HG03159 (cell line): Measurements from ENCODE around the gene SLC5A11.
"Not testable (repeated sequence)": the region's sequence is repeated elsewhere in the genome, so short reads cannot be mapped to it uniquely, and the experiment has no call there.

ENCODE experiments used
- ATAC-seq: cut with Tn5 transposase; IDR thresholded peaks from one replicate; pipeline ENCODE4 v1.9.1; 2021; ENCODE audit warnings: mild to moderate bottlenecking, moderate library complexity; ENCODE audit not compliant: unreplicated experiment

SLC5A11 gene

DNA sequence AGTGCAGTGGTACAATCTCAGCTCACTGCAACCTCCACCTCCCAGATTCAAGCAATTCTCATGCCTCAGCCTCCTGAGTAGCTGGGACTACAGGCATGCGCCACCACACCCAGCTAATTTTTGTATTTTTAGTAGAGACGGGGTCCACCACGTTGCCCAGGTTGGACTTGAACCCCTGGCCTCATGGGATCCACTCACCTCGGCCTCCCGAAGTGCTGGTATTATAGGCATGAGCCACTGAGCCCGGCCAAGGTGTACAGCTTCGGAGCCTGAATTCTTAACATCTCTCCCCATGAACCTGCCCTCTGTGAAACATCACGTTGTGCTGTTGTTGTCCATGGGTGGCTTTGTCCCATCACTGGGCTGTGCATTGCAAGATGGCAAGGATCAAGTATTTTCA, 11.1 kb downstream of the SLC5A11 start:
- ATAC-seq, result not testable (repeated sequence)

DNA sequence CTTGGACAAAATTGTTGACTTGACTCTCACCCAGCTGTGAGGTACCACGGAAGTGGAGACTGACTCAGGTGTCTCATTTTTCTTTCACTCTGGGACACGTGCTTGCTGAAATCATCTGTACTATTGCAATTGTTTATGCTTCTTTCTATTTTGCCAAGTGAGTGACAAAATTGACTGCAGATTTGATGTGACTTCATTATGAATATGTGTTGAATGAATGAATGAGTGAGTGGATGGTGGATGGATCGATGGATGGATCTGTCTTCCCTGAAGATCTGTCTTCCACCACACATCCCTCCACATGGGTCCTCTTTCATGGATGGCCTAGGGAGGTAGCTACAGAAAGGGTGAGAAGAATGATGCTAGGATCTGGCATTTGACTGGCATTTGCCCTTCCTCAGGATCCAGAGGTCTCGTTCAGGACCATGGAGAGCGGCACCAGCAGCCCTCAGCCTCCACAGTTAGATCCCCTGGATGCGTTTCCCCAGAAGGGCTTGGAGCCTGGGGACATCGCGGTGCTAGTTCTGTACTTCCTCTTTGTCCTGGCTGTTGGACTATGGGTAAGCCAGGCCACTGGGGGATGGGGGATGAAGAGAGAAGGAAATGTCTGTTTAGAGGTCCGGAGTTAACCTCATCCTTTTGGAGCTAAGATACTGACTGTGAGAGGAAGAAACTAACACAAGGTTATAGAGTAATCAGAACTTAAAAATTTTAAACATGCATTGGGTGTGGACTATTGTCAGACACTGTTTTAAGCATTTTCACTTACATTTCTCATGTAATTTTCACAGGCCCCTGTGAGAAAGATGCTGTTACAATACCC, 12.7 kb downstream of the SLC5A11 start:
- no peak for ATAC-seq

DNA sequence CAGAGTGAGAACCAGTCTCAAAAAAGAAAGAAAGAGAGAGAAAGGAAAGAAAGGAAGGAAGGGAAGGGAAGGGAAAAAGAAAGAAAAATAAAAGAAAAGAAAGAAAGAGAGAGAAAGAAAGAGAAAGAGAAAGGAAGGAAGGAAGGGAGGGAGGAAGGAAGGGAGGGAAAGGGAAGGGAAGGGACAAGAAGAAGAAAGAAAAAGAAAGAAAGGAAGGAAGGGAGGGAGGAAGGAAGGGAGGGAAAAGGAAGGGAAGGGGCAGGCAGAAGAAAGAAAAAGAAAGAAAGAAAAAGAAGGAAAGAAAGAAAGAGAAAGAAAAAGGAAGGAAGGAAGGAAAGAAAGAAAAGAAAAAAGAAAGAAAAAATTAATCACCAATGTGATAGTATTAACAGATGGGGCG, 15.7 kb downstream of the SLC5A11 start:
- no peak for ATAC-seq

DNA sequence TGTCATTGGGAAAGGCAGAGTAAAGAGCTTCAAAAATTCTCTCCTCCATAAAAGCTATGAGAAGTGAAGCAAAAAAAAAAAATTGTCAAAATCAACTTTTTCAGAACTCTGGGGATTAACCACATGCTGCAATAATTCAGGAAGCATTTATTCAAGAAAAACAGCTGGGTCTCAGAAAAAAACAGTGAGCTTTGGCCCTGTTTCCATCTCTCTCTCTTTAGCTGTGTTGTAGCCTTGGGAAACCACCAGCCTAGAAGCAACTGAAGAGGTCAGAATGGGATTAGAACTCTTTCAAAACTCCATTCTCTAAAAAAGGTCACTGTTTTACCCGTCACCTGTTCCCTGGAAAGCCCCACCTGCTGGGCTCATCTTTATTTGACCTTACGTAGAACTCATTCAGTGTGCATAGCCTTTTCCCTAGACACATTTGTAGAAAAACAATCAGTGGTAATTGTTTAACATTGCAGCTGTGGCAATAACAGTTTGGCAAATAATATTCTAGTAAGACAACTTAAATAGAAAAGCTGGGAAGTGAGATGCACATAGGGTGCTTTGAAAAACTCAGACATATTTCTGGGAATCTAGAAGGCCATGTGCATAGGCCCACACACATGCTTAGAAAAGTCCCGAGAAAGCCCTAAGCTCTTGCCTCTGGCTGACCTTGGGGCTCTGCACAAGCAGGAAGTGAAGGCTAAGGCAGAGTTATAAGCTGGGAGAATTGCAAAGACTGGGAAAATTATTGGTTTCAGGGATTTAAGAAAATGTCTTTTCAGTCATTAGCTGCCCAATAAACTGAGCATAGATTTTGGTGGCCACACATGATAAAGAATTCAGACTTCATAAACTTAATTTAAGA, 18.0 kb downstream of the SLC5A11 start:
- ATAC-seq, result no peak

DNA sequence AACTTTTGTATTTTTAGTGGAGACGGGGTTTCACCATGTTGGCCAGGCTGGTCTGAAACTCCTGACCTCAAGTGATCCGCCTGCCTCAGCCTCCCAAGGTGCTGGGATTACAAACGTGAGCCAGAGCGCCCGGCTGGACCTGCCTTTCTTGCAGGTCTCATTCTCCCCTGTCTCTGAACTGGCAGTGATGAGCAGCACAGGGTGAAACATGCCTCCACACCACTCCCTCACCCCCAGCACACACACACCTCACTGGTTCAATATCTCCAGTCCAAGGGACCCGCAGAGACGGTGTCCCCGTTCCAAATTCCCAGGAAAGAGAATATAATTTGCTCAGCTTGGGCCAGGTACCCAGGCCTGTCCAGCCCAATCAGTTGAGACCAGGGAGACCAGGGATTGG, 23.3 kb downstream of the SLC5A11 start:
- ATAC-seq, result no peak

DNA sequence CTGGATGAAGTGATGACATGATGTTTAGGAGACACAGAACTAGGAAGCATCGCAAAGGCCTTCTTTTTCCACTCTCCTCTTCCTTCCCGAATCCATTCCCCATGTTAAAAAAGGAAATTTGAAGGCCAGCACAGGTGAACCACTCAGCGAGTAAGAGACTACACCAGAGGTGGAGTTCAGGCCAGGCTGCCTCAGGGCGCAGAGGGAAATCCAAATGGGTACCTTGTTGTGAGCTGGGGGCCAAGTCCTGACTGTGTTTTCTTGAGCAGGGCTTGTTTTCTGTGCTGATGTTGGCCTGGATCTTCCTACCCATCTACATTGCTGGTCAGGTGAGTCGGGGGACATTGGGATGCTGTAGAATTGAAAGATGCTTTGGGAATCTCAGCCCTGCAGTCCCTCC, 26.1 kb downstream of the SLC5A11 start:
- ATAC-seq, result no peak

DNA sequence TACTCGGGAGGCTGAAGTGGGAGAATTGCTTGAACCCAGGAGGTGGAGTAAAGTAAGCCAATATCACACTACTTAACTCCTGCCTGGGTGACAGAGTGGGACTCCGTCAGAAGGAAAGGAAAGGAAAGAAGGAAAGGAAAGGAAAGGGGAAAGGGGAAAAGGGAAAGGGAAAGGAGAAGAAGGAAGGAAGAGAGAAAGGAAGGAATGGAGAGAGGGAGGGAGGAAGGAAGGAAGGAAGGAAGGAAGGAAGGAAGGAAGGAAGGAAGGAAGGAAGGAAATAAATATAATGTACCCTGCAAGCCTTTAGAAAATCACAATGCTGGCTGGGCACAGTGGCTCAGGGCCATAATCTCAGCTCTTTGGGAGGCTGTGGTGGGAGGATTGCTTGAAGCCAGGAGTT, 27.3 kb downstream of the SLC5A11 start:
- ATAC-seq, result no peak

DNA sequence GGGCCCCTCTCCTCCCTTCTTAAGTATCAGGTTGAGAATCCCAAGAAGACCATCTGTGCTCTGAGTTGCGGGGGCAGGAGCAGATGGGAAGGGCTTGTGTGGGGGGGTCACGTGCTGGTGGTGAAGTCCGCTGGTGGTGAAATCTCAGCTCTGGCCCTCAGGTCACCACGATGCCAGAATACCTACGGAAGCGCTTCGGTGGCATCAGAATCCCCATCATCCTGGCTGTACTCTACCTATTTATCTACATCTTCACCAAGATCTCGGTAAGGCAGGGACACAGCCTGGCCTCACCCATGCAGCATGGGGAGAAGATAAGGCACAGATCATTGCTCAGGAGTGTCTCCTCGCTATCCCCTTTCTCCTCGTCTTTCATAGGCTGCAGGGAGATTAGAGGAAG, 29.7 kb downstream of the SLC5A11 start:
- ATAC-seq, result no peak

DNA sequence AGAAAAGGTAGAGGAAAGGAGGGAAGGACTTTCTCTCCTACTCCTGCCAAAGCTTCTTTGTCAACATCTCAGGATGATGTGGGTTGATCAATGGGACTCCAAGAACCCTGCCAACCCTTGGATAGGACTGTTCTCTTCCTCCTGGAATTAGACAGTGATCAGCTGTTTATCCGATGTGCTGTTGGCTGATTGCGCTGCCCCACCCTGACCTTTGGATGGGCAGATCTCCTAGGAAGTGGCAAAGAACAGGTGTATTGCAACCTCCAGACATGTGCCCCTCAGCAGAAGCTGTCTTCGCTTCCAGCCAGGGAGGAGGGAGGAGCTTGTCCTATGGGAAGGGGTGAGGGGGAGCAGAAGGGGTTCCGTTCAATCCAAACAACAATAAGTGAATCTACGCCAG, 30.5 kb downstream of the SLC5A11 start:
- no peak for ATAC-seq

DNA sequence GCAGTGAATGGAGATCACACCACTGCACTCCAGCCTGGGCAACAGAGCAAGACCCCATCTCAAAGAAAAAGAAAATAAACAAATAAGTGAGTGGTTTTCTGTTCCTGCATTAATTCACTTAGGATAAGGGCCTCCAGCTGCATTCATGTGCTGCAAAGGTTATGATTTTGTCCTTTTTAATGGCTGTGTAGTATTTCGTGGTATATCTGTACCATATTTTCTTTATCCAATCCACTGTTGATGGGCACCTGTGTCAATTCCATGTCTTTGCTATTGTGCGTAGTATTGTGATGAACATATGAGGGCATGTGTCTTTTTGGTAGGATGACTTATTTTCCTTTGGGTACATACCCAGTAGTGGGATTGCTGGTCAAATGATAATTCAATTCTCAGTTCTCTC, 33.9 kb downstream of the SLC5A11 start:
- no peak for ATAC-seq

DNA sequence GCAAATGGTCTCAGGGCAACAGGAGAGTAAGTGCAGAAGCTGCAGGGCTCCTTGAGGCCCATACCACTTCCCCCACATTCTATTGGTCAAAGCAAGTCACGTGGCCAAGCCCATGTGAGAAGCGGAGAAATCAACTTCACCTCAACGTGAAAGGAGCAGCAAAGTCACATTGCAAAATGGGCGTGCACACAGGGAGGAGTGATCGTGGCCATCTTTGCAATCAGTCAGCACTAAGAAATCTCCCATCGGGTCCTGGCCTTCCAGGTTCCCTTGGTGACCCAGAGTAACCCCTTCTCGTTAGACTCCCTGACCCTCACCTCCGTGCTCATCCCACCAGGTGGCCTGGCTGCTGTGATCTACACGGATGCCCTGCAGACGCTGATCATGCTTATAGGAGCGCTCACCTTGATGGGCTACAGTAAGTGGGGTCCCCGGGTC, 38.0 kb downstream of the SLC5A11 start:
- ATAC-seq, result no peak

DNA sequence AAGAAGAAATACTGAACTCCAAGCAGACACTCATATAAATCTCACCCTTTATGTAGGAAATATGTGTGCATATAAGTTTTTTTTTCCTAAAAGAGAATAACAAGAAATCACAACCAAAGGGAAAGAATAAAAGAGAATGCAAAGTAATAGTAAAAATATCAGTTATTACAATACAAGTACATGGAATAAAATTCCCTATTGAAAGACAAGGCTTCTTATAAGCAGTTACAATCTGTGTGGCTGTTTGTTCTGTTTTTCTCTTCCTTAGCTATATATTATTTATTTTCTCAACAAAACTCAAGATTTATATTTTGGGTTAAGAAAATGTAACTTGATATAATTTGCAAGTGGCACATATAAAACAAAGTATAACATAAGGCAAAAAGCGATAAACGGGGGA, 41.7 kb downstream of the SLC5A11 start:
- no peak for ATAC-seq

DNA sequence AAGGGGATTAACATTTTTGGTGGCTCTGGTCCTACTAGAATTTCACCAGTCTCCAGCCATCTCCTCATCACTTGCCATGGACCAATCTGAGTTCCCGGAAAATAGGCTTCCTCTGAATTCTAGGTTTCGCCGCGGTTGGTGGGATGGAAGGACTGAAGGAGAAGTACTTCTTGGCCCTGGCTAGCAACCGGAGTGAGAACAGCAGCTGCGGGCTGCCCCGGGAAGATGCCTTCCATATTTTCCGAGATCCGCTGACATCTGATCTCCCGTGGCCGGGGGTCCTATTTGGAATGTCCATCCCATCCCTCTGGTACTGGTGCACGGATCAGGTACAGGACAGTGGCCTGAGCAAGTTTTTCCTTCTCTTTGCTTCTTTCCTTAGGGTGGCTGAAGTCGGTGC, 45.0 kb downstream of the SLC5A11 start:
- no peak for ATAC-seq

DNA sequence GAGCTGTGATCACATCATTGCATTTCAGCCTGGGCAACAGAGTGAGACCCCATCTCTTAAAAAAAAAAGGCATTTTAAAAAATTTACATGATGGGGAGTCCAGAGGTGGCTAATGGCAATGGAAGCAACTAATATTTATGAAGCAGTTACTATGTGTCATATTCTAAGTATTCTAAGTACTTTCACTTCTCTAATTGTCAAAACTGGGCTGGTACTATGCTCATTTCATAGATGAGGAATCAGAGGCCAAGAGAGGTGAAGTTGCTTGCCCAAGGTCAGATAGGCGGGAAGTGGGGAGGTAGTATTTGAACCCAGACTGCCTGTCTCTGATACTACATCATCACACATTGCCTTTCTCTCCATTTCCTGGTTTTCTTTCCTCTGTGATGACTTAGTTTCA, 50.7 kb downstream of the SLC5A11 start:
- no peak for ATAC-seq

DNA sequence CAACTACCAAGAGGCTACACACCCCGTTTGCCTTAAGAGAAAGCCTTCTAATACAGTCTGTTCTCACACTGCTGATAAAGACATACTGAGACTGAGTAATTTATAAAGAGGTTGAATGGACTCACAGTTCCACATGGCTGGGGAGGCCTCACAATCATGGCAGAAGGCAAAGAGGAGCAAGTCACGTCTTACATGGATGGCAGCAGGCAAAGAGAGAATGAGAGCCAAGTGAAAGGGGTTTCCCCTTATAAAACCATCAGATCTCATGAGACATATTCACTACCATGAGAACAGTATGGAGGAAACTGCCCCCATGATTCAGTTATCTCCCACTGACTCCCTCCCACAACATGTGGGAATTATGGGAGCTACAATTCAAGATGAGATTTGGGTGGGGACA, 51.8 kb downstream of the SLC5A11 start:
- not testable (repeated sequence) for ATAC-seq

DNA sequence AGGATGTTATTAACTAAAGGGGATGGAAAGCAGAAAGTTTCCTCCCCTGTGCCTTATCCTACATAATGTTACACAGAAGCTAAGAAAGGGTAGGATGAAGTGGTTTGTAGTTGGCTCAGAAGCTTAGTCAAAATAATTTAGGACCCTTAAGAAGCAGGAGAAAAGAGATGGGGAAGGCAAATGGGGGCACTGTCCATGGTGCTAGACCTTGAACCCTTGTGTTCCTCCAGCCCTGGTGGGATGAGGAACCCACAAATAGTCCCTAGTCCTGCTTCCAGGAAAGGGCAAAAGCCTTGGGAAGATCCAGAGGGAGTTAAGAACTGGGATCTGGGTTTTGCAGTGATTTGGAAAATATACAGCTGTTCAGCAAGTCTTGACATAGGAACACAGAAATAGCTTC, 54.5 kb downstream of the SLC5A11 start:
- ATAC-seq, result no peak

DNA sequence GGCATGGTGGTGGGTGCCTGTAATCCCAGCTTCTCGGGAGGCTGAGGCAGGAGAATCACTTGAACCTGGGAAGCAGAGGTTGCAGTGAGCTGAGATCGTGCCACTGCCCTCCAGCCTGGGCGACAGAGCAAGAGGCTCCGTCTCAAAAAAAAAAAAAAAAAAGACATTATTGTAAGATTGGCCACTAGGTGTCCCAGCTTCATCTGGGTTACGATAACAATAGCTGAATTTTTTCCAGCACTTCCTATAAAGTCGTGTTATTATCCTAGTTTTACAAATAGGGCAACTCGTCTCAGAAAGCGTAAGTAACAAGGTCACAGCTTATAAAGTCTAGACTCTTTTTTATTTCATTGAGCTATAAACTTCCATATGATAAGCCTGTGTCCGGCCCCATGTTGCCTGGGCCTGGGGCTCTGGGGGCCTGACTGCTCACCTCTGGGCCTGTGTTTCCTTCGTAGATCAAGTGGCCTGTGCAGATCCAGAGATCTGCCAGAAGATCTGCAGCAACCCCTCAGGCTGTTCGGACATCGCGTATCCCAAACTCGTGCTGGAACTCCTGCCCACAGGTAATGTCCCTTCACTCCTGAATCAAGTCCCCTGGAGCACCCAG, 60.5 kb downstream of the SLC5A11 start:
- no peak for ATAC-seq

DNA sequence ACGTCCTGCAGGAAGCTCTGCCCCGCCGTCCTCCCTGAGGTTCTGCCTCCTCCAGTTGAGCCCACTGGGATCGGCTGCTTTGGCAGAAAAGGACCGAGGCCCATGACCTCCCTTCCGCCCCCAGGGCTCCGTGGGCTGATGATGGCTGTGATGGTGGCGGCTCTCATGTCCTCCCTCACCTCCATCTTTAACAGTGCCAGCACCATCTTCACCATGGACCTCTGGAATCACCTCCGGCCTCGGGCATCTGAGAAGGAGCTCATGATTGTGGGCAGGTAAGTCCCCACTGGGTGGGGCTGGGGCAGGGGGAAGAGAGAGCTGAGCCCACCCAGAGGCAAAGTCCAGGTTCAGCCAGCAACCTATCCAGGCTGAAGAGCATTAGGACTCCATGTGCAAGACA, 61.1 kb downstream of the SLC5A11 start:
- ATAC-seq, result no peak

DNA sequence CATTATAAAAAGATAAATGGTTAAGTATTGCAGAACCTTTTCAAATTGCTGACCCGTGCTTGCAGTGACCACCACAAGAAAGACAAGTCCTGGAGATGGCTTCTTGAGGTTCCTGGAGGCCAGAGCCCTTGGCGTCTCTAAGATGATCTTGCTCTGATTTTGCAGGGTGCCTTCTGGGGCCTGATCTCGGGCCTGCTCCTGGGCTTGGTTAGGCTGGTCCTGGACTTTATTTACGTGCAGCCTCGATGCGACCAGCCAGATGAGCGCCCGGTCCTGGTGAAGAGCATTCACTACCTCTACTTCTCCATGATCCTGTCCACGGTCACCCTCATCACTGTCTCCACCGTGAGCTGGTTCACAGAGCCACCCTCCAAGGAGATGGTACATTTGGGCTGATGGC, 63.0 kb downstream of the SLC5A11 start:
- ATAC-seq, result no peak

DNA sequence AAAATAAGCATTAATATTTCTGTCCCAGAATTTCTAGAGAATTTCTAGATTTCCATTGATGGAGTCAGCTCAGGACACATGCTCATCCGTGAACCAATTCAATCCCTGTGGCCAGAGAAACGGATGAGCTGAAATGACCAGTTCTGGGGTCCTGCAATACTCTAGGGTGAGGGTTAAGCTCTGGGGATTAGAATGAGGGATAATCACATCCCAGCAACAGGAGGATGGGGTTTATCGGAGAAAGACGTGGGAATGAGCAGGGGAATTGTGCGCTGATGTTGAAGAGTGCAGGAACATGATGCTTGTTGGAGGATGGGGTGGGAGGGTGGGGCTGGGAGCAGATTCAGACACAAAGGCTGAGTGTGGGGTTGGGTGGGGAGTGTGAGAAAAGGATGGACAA, 64.1 kb downstream of the SLC5A11 start:
- ATAC-seq, result no peak

DNA sequence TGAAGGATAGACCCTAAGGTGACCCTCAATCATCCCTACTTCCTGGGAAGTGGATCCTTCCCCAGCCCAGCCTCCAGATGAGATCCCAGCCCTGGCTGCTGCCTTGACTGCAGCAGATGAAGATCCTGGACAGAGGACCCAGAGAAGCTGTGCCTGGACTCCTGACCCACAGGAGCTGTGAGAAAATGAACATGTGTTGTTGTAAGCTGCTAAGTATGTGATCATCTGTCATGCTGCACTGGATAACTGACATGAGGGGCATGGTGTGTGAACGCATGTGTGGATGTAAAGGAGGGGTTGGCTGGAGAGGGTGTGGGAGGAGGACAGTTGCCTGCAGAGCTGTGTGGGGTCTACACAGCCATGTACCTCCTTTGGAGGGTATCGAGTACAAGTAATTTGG, 69.3 kb downstream of the SLC5A11 start:
- ATAC-seq, result no peak

DNA sequence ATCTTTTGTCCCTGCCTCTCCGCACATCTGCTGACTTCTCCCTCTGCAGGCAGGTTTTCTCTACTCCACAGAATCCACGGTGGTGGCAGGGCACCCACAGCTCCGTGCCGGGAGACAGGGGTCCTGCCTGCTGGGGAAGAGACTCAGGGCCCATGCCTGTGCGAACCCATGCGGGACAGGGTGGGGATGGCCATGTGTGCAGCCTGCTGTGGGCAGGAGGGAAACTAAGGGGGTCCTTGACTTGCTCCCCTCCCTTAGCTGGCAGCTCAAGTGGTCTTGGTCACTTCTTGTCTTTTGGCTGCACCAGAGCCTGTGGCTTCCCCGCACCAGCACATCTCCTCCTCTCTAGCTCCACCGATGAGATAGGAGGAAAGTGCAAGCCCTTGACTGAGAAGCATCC, 69.8 kb downstream of the SLC5A11 start:
- no peak for ATAC-seq
